Activated T-helper 2 cell treated with anti-CD3 and anti-CD28 coated beads, Interferon-gamma antibody, Interleukin-2, Interleukin-4, amounts not matched to agents 10 μg/mL and 5 μg/mL and 100 μg/mL, durations not matched to agents 14 hours and 24 hours and 36 hours (primary cell): ENCODE measurements around the gene MEIOC. TPM values are rescaled to one million over a fixed set of nuclear protein-coding genes. Genes with fewer than 3 reads are reported as not detected.
"Not testable (repeated sequence)": the region's sequence is repeated elsewhere in the genome, so short reads cannot be mapped to it uniquely, and the experiment has no call there.

ENCODE experiments used
- DNase-seq: peaks from one replicate; pipeline ENCODE4 v3.0.0; 2021; ENCODE audit warnings: low spot score
- H3K27ac Mint-ChIP-seq: one replicate; pipeline ENCODE4 v1.8.0; 2021; ENCODE audit warnings: mixed read lengths
- H3K27me3 Mint-ChIP-seq: one replicate; pipeline ENCODE4 v1.8.0; 2021; ENCODE audit warnings: low read depth, mixed read lengths
- H3K36me3 Mint-ChIP-seq: one replicate; pipeline ENCODE4 v1.8.0; 2021; ENCODE audit warnings: low read depth, mixed read lengths
- H3K4me1 Mint-ChIP-seq: one replicate; pipeline ENCODE4 v1.8.0; 2021; ENCODE audit warnings: low read depth, mixed read lengths
- H3K4me3 Mint-ChIP-seq: one replicate; pipeline ENCODE4 v1.8.0; 2021; ENCODE audit warnings: low read depth, mild to moderate bottlenecking, moderate library complexity, mixed read lengths
- H3K9me3 Mint-ChIP-seq: one replicate; pipeline ENCODE4 v1.8.0; 2021; ENCODE audit warnings: mixed read lengths
- intact Hi-C: fragments of 100-400 bp; cut with micrococcal nuclease; formaldehyde crosslinking; loops from one replicate; pipeline ENCODE4 v1.15.1; 2023
- total RNA-seq: library from RNA; stranded (reverse); gene quantifications from 2 replicates; pipeline ENCODE4 v1.2.3, GENCODE V29; 2022

MEIOC gene
- total RNA-seq, 1 donor from 2014 or later = 0.37 TPM

DNA sequence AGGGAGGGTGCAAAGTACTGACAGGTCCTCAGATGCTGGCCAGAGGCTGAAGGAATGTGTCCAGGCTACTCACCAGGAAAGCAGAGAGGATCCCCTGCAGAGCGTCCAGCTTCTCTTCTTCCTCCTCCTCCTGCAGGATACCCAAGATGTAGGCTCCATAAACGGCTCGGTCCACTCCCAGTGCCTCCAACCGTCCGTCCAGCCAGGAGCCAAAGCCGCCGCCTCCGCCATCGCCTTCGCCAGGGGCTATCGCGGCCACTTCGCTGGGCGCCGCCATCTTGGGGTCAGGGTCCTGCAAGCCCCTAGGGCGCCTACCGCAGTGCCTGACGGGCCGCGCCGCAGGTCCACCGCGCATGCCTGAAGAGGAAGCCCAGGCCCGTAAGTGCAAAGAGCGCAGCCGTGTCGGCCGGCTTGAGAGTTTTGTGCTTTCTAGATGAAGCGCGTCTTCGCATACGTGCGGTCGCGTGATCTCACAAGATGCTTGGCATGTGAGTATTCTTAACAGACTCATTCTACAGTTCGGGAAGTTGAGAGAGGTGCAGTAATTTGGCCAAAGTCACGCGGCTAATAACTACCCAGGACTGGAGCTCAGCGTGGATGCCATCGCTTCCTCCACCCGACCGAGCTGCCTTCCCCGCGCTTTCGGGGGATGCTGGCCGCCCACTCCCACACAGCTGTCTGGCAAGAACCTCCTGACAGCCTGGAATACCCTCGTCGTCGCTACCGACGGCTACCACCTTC lies 33.4 kb downstream of the MEIOC start, which contains the start of gene CCDC43:
CCDC43 (minus strand) TSS at position 300 of the 741 bp plus-strand sequence; CDS start at position 277, 23 bp downstream.
- intact Hi-C loops = loop anchor here (1.0 kb wide), 1 partner anchor 19 kb away; the partner anchor contains the start of gene DBF4B

DNA sequence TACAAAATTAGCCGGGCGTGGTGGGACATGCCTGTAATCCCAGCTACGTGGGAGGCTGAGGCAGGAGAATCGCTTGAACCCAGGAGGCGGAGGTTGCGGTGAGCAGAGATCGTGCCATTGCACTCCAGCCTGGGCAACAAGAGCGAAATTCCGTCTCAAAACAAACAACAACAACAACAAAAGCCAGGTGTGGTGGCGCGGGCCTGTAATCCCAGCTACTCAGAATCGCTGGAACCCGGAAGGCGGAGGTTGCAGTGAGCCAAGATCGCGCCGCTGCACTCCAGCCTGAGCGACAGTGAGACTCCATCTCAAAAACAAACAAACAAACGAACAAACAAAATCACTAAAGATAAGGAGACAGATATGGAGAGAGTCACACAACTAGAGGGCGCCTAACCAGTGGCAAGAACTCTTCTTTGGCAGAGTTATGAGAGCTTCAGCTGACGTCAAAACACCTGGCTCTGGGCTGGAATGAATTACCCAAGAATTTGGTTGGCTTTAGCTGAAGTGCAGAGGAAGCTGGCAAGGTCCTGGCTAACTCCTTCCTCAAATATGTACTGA lies 34.6 kb downstream of the MEIOC start:
- intact Hi-C loops, H3K9me3 Mint-ChIP-seq, H3K27ac Mint-ChIP-seq, H3K27me3 Mint-ChIP-seq, DNase-seq: not testable (repeated sequence)
- Mint-ChIP-seq H3K4me3 (peak overlapping the region; percentile 99), H3K4me1 (peaks cover 22% of the 10 kb centered on the region), H3K36me3 (peaks cover 17% of the 10 kb centered on the region)

More for the DNA sequence above, 33.4 kb downstream of the MEIOC start, which contains the start of gene CCDC43:
- no peaks in the 10 kb centered on the region for H3K9me3 Mint-ChIP-seq
- H3K27me3 Mint-ChIP-seq = no peaks in the 10 kb centered on the region
- H3K36me3 Mint-ChIP-seq = peaks cover 24% of the 10 kb centered on the region
- H3K27ac Mint-ChIP-seq = peak within 1 kb of the TSS; percentile 97
- H3K4me3 Mint-ChIP-seq = peak within 1 kb of the TSS; percentile 99
- peaks cover 22% of the 10 kb centered on the region for H3K4me1 Mint-ChIP-seq
- peak; percentile 90 for DNase-seq

DNA sequence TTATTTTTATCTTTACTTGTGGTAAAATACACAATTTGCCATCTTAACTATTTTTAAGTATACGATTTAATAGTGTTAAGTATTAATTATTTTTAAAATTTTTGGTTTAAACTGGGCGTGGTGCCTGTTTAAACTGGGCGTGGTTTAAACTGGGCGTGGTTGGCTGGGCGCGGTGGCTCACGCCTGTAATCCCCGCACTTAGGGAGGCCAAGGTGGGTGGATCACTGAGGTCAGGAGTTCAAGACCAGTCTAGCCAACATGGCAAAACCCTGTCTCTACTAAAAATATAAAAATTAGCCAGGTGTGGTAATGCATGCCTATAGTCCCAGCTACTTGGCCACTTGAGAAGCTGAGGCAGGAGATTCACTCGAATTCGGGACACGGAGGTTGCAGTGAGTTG lies 37.3 kb downstream of the MEIOC start:
- intact Hi-C loops = no loop called here
- H3K36me3 Mint-ChIP-seq = peaks cover 6% of the 10 kb centered on the region
- DNase-seq = no peak
- no peak overlapping the region for H3K27ac Mint-ChIP-seq
- no peaks in the 10 kb centered on the region for H3K9me3 Mint-ChIP-seq
- peaks cover 13% of the 10 kb centered on the region for H3K4me1 Mint-ChIP-seq
- H3K27me3 Mint-ChIP-seq = no peaks in the 10 kb centered on the region
- H3K4me3 Mint-ChIP-seq = no peak overlapping the region

DNA sequence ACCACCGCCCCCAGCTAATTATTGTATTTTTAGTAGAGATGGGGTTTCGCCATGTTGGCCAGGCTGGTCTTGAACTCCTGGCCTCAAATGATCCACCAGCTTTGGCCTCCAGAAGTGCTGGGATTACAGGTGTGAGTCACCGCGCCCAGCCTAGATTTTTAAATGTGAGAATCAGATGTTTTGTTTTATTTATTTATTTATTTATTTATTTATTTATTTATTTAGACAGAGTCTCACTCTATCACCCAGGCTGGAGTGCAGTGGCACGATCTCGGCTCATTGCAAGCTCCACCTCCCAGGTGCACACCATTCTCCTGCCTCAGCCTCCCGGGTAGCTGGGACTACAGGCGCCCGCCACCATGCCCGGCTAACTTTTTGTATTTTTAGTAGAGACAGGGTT lies 44.0 kb downstream of the MEIOC start:
- H3K27me3 Mint-ChIP-seq, H3K4me1 Mint-ChIP-seq, DNase-seq, H3K36me3 Mint-ChIP-seq, H3K9me3 Mint-ChIP-seq, H3K4me3 Mint-ChIP-seq, intact Hi-C loops, H3K27ac Mint-ChIP-seq: not testable (repeated sequence)

DNA sequence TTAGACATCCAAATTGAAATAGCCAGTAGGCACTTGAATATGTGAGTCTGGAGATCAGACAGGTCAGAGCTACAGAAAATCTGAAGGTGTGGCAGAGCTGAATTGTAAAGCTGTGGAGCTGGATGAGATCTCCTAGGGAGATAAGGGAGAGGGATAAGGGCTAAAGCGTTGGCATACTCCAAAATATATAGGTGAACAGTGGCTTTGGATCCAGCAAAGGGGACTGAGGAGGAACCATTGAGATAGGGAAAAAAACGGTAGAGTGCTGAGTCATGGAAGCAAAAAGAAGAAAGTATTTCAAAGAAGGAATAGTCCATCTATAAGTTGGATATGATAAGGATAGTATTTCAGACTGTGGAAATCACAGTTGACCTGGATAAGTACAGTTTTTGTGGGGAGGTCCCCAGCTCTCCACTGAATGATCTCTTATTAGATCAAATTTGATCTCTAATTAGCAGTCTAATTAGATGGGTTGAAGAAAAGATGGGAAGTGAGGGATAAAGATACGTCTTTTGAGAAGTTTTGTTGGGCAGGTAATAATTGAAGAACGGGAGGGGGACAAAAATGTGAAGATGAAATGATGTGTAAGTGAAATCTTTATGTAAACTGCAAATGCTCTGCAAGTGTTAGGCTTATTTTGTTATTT lies 51.6 kb downstream of the MEIOC start:
- Mint-ChIP-seq H3K27me3 (peaks cover 8% of the 10 kb centered on the region), H3K4me1 (peaks cover 6% of the 10 kb centered on the region), H3K36me3 (peaks cover 4% of the 10 kb centered on the region), H3K4me3 (no peak overlapping the region), H3K9me3 (no peaks in the 10 kb centered on the region), H3K27ac (no peak overlapping the region)
- intact Hi-C loops = loop anchor here (1.0 kb wide), 1 partner anchor 19 kb away; the partner anchor contains the start of gene CCDC43
- no peak for DNase-seq

DNA sequence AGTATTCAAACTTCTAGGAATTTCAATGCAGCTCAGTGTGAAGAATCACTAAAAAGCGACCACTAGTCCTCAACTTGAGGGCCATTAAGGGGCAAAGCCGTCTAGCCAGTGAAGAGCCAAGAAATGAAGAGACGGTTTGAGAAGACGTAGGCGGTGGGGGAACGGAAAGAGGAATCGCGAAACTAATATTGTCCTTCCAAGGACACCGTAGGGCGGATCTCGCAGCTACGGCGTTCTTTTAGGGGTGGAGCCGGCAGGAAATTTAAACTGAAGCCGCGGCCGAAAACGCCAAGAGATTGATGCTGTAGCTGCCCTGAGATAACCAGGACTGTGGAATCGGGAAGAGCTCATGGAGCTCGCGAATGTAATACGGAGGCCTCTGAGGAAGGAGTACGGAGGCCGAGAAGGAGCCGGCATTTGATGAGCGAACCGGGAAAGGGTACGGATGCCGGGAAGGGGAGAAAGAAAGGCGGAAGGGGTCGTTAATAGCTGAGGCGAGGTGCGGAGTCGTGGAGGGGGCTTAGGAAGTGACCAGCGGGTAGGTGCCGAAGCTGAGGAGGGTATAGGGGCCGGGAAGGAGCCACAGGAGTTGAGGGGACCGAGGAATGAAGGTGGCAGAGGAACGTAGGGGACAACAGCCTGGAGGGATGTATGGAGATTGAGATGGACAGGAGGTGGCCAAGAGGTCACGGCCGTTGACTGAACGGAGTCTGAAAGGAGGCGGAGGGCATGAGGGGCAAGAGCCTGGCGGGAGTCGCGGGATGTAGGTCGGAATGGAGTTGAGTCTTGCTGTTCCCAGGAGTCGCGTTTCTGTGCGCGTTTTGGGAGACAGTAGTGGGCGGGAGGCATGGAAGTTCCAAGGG lies 52.4 kb downstream of the MEIOC start, which contains the start of gene DBF4B:
DBF4B (plus strand) TSS at position 265 of the 863 bp plus-strand sequence; CDS start at position 421, 156 bp downstream.
- intact Hi-C loops = loop anchor here (1.0 kb wide), 1 partner anchor 19 kb away; the partner anchor contains the start of gene CCDC43
- Mint-ChIP-seq H3K4me3 (no peak within 1 kb of the TSS), H3K9me3 (no peaks in the 10 kb centered on the region), H3K36me3 (peaks cover 4% of the 10 kb centered on the region), H3K4me1 (peaks cover 6% of the 10 kb centered on the region), H3K27ac (no peak within 1 kb of the TSS), H3K27me3 (peaks cover 6% of the 10 kb centered on the region)
- peak; percentile 81 for DNase-seq

DNA sequence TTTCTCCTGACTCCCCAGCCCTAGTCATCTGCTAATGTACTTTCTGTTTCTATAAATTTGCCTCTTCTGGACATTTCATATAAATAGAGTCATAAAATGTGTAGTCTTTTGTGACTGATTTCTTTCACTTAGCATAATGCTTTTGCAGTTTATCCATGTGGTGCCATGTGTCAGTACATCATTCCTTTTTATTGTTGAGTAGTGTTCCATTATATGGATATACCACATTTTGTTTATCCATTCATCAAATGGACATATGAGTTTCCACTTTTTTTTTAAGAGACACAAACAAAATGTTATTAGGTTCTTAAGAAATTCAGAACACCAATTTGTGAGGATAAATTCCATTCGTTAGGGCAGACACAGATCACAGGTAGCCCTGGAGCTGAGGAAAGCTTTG lies 63.2 kb downstream of the MEIOC start:
- Mint-ChIP-seq H3K27me3 (no peaks in the 10 kb centered on the region), H3K4me3 (no peak overlapping the region), H3K36me3 (peaks cover 27% of the 10 kb centered on the region), H3K4me1 (no peaks in the 10 kb centered on the region), H3K9me3 (no peaks in the 10 kb centered on the region), H3K27ac (no peak overlapping the region)
- intact Hi-C loops = no loop called here
- DNase-seq = no peak

DNA sequence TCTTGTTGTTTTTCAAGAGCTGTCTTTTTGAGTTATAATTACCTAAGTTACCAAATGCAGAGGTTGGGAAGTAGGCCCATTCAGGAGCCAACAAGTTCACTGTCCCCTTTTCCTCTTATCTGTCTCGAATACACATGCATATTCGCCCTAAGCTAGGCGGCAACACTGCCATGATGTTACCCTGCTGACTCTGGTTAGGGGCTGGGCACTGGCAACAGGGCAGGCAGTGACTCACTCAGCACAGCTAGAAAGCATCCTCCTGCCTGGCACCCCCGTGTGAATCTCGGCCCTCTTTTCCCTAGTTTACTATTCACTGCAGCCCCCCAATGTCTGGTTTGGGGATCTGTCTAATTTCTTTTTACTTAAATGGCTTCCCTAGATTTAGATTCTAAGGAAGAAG lies 66.0 kb downstream of the MEIOC start:
- Mint-ChIP-seq H3K4me3 (no peak overlapping the region), H3K9me3 (no peaks in the 10 kb centered on the region), H3K27me3 (no peaks in the 10 kb centered on the region), H3K27ac (no peak overlapping the region), H3K36me3 (peaks cover 21% of the 10 kb centered on the region), H3K4me1 (no peaks in the 10 kb centered on the region)
- intact Hi-C loops = no loop called here
- DNase-seq = no peak

Other genes with a start within 250 kb of the MEIOC start
- gene GPATCH8, start 153.1 kb upstream of the MEIOC start, total RNA-seq = 44.7 and 49.6 TPM in 2 replicates
- 0.53 and 0.57 TPM in 2 replicates for gene FZD2, start 99.0 kb upstream of the MEIOC start, total RNA-seq
- gene CCDC43, start 33.3 kb downstream of the MEIOC start, total RNA-seq = 39.7 and 40.9 TPM in 2 replicates
- gene DBF4B, start 52.2 kb downstream of the MEIOC start, total RNA-seq = 22.8 and 24.4 TPM in 2 replicates
- 0.09 and 0.14 TPM in 2 replicates for gene ADAM11, start 102.5 kb downstream of the MEIOC start, total RNA-seq
- gene GJC1, start 173.8 kb downstream of the MEIOC start, total RNA-seq = 8.2 and 9.4 TPM in 2 replicates
- gene HIGD1B, start 191.4 kb downstream of the MEIOC start, total RNA-seq = not detected in 2 replicates
- gene EFTUD2, start 243.0 kb downstream of the MEIOC start, total RNA-seq = 194 and 215 TPM in 2 replicates